Activated T-cell treated with anti-CD3 and anti-CD28 coated beads for 4 hours (primary cell): ENCODE data around the gene AMZ2.
"Not testable (repeated sequence)": the region's sequence is repeated elsewhere in the genome, so short reads cannot be mapped to it uniquely, and the experiment has no call there.

Experiments
- DNase-seq: peaks from one replicate; pipeline ENCODE4 v3.0.0-alpha.2; 2020

AMZ2 gene, protein sequence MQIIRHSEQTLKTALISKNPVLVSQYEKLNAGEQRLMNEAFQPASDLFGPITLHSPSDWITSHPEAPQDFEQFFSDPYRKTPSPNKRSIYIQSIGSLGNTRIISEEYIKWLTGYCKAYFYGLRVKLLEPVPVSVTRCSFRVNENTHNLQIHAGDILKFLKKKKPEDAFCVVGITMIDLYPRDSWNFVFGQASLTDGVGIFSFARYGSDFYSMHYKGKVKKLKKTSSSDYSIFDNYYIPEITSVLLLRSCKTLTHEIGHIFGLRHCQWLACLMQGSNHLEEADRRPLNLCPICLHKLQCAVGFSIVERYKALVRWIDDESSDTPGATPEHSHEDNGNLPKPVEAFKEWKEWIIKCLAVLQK

DNA sequence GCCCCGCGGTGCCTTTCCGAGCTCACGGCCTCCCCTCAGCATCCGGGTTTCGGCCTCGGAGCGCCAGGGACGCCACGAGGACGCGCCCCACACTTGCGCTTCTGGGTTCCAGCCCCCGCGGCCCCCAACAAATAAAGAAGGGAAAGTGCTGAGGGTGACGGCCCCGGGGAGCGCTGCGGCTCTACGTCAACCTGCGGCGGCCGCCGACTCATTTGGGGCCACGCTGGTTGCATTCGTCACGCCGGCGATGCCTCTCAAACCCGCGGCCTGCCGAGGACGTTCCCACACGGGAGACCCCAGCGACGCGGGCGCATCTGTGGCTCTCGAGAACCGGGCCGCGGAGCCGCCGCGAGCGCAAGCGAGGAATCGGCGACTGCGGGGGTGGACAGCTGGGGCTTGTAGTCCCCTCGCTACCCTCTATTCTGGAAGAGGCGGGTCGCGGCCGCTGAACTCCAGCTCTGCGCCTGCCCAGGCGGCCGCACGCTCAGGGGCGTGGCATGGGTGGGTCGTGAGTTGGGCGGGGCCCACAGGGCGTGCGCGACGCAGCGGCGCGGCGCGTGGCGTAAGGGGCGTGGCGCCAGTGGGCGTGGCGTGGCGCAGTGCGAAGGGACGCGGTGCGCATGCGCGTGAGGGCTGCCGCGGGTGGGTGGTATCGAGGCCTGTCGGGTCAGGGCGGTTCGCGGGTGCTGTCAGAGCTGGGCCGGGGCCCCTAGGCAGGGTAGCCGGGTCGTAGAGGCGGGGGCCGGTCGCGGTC is at the start of gene AMZ2:
TSS of gene AMZ2 (plus strand) at position 599 of the 754 bp plus-strand sequence. CDS start 2,145 bp downstream, outside the sequence.
- peak; percentile 97 for DNase-seq

DNA sequence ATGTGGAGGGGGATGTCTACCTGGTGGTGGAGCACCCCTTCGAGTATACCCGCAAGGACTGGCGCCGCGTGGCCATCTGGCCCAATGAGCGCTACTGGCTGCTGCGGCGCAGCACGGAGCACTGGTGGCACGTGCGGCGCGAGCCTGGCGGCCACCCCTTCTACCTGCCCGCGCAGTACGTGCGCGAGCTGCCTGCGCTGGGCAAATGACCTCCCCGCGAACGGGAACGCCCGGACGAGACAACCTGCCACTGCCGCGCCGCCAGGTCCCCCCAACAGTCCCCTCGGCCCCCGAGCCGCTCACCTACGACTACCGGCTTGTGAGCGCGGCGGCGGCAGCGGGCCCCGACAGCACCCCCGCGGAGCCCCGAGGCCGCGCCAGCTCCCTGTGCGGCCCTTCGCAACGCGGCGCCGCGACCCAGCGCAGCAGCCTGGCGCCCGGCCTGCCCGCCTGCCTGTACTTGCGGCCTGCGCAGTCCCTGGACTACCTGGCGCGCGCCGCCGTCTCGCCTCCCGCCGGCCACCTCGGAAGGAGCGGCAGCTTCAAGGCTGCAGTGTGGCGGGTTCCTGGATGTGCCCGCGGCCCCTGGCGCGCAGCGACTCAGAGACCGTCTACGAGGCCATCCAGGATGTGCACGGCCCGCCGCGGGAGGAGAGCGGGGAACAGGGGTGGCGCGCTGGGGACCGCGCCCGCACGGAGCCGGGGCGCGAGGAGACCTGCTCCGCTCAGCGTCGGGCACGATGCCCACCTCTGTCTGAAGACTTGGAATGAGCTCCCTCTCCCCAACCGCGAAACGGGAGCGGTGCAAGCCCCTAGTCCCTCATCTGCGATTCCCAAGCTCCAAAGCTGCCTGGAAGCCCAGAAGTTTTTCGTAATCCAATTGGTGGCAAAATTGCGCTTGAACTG is 48.7 kb upstream of the AMZ2 start:
- DNase-seq, result no peak

DNA sequence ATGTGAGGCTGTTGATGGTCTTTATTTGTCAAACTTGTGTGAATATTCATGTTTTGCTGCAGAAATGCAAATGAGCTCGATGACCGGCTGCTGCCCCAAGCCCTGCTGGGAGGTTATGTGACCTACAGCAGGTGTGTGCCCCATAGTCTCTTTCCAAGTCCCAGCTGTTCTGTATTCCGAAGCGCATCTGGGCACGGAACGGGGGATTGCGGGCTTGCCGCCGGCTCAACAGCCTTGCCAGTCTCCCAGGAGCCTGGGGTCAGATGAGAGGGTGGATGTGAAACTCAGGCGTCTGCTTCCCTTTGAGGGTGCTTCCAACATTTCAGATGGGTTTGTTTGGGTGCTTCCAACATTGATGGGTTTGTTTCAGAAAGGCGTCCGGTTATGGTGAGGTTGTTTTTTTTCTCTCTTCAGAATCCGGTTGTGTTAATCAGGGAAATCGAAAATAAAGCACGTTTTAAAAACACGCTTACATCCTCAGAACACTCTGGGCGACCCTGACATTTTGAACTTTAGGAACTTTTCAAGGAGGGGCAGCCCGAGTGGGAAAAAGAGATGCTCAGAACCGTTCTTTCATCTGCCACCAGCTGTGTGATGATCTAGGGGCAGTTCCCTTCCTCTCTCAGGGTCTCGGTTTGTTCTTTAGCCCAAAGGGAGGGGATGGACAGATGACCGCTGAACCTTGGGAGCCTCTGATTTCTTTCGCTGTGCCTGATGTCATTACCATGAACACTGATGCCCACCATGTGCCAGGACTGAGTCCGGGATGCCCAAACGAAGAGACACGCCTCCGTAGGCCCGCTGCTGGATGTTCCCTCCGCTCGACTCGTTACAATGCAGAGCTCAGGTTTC is 47.8 kb upstream of the AMZ2 start:
- no peak for DNase-seq

DNA sequence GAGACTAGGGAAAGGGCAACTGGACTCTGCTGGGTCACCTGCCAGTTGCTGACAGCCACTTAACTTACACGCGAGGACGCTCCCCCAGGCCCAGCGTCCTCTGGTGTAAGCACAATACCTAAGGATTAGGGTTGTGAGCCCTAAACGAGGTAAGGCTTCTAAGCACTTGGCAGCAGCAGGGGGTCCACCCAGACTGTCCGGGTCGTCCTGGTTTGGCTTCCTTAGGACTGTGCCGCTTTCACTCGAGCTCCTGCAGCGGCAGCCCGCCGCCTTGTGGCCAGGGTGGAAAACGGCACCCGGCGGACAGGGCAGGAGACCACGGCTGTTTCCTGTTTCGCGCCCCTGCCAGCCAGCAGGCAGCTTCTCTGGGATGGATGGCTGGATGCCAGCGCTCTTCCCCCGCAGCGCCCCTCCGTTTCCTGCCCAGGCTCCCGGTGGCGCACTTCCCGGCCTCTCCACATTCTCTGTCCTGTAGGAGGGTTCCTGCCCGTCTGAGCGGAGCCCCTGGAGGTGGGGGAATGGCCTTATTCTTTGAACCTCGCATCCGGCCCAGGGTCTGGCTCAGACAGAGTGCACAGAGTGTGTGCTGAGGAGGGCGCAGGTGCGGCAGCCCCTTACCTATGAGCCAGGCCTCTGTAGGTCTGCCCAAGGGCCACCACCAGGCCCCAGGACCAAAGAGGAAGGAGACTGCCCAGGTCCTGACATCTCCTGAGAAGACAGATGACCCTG is 47.0 kb upstream of the AMZ2 start:
- peak; percentile 66 for DNase-seq

DNA sequence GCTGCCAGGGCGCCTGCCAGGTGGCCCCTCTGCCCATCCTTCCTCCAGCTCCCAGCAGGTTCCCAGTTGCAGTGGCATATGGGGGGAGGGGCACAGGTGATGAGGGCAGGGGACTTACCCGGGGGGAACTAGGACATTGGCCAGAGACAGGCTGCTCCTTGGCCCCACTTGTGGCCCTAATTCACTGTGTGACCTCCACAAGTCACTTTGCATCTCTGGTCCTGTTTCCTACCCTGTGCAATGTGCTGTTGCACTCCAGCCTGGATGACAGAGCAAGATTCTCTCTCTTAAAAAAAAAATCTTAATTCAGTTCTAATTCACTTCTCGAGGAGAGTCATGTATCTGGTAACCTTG is 46.4 kb upstream of the AMZ2 start:
- not testable (repeated sequence) for DNase-seq

DNA sequence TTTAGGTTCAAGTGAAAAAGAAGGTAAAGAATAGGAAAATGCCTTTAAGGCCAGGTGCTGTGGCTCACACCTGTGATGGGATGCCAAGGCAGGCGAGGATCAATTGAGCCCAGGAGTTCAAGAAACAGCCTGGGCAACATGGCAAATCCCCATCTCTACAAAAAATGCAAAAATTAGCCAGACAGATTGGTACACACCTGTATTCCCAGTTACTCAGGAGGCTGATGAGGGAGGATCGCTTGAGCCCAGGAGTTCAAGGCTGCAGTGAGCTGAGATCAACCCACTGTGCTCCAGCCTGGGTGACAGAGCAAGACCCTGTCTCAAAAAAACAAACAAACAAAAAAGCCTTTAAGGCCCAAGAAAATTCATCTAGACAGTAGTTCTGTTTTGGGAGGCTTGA is 45.5 kb upstream of the AMZ2 start:
- not testable (repeated sequence) for DNase-seq

DNA sequence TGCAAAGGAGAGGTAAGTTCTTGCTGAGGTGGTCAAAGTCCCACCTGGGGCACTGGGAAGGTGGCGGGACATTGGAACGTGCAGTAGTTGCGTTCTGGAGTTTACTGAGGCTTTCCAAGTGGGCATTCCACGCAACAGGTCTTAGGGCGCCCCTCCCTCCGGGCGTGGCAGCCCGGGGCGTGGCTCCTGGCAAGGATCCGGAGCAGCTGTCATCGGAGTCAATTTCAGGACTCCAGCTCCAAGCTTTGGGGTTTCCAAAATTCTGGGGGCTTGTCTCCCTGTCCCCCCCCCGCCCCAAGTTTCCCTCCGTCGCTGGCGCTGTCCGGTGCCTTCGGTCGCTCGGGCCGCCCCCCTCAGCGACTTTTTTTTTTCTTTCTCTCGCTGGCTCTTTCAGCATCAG is 43.1 kb upstream of the AMZ2 start:
- DNase-seq, result no peak

DNA sequence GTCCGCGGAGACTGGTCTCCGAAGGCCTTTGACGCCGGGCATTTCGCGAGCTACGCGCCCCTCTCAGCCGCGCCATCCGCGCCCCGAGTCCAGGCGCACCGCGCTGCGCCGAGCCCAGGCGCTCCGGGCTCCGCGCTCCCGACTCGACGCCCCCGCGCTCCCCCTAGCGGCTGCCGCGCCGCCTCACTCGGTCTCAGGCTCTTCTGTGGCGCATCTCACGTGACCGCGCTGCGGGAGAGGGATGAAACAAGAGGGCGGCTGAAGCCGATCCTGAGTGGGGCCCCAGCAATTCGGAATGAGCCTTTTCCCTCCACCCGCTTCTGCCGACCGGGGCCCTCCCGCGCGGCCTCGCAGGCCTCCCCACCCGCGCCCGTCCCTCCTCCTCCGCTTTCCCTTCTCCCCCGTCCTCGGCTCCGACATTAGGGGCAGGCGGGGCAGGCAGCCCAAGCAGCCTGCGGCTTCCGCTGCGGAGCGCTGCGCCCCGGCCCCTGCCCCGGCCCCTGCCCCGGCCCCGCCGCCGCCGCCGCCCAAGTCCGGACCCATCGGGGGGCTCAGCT is 42.5 kb upstream of the AMZ2 start:
- DNase-seq, result peak; percentile 85

DNA sequence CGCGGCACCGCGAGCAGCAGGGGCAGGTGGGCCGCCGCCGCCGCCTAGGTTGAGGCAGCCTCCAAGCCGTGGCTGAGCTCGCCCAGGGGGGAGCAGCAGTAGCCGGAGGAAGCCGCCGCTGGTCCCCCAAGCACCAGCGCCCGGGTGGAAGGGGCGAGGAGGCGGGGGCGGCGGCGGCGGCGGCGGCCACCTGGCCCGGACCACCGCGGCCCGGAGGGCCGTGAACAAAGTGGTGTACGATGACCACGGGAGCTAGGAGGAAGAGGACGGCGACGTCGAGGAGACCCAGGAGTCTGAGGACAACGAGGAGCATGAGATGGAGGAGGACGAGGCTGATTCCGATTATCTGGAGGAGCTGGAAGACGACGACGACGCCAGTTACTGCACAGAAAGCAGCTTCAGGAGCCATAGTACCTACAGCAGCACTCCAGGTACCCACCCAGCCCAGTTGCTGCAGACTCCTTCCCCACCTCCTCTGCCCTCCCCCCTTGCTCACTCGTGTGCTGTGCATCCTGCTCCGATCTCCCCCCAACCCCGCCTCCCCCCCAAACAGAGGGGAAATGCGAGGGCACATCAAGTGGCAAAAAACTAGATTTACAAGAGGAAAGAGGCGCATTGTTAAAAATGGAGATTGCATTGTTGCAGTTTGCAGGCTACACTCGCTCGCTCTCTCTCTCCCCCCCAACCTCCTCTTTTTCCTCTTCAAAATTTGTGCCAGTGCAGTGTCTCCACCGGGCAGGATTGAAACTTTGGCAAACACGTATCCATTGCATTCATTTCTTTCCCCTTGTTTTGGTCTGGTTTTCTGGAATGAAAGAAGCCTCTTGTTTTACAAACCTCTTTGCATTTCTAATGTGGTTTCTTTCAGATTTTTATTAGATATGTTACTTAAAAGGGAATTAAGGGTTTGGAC is 41.8 kb upstream of the AMZ2 start:
- no peak for DNase-seq

DNA sequence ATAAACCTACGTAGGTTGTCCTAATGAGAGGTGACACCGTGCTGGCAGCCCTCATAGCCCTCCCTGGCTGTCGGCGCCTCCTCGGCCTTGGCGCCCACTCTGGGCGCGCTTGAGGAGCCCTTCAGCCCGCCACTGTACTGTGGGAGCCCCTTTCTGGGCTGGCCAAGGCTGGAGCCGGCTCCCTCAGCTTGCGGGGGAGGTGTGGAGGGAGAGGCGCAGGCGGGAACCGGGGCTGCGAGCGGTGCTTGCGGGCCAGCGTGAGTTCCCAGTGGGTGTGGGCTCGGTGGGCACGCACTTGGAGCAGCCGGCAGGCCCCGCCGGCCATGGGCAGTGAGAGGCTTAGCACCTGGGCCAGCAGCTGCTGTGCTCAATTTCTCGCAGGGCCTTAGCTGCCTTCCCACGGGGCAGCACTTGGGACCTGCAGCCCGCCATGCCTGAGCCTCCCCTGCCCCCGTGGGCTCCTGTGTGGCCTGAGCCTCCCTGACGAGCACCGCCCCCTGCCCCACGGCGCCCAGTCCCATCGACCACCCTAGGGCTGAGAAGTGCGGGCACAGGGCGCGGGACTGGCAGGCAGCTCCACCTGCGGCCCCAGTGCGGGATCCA is 40.1 kb upstream of the AMZ2 start:
- DNase-seq, result no peak

DNA sequence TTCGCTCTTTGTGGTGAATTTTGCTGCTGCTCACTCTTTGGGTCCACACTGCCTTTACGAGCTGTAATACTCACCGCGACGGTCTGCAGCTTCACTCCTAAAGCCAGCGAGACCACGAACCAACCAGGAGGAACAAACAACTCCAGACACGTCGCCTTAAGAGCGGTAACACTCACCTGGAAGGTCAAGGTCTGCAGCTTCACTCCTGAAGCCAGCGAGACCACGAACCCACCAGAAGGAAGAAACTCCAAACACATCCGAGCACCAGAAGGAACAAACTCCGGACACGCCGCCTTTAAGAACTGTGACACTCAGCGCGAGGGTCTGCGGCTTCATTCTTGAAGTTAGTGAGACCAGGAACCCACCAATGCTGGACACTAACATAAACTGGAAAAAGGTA is 39.2 kb upstream of the AMZ2 start:
- DNase-seq, result not testable (repeated sequence)

DNA sequence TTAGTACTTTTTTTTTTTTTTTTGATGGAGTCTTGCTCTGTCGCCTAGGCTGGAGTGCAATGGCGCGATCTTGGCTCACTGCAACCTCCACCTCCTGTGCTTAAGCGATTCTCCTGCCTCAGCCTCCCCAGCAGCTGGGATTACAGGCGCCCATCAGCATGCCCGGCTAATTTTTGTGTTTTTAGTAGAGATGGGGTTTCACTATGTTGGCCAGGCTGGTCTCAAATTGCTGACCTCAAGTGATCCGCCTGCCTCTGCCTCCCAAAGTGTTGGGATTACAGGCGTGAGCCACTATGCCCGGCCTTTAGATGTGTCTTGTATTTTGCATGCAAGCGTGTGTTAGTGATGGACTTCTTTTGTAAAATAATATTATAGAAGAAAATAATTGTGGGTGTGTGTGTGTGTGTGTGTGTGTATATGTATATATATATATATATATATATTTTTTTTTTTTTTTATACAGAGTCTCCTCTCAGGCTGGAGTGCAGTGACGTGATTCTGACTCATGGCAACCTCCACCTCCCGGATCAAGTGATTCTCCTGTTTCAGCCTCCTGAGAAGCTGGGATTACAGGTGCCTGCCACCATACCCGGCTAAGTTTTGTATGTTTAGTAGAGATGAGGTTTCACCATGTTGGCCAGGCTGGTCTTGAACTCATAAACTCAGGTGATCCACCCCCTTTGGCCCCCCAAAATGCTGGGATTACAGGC is 38.5 kb upstream of the AMZ2 start:
- not testable (repeated sequence) for DNase-seq

DNA sequence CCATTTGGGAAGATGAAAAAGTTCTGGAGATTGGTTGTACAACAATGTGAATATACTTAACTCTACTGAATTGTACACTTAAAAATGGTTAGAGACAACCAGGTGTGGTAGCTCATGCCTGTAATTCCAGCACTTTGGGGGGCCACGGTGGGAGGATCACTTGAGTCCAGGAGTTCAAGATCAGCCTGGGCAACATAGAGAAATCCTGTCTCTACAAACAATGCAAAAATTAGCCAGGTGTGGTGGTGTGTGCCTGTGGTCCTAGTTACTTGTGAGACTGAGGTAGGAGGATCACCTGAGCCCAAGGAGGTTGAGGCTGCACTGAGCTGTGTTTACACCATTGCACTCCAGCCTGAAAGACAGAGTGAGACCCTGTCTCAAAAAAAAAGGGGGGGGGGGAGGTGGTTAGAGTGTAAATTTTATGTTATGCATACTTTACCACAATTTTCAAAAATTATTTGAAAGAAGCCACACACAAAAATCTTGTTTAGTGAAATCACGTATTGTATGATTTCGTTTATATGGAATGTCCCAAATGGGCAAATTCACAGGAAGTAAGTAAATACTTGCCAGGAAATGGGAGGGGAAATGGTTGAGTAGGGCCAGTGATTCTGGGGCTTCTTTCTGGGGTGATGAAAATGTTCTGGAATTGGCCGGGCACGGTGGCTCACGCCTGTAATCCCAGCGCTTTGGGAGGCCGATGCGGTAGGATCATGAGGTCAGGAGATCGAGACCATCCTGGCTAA is 37.1 kb upstream of the AMZ2 start:
- DNase-seq, result no peak

DNA sequence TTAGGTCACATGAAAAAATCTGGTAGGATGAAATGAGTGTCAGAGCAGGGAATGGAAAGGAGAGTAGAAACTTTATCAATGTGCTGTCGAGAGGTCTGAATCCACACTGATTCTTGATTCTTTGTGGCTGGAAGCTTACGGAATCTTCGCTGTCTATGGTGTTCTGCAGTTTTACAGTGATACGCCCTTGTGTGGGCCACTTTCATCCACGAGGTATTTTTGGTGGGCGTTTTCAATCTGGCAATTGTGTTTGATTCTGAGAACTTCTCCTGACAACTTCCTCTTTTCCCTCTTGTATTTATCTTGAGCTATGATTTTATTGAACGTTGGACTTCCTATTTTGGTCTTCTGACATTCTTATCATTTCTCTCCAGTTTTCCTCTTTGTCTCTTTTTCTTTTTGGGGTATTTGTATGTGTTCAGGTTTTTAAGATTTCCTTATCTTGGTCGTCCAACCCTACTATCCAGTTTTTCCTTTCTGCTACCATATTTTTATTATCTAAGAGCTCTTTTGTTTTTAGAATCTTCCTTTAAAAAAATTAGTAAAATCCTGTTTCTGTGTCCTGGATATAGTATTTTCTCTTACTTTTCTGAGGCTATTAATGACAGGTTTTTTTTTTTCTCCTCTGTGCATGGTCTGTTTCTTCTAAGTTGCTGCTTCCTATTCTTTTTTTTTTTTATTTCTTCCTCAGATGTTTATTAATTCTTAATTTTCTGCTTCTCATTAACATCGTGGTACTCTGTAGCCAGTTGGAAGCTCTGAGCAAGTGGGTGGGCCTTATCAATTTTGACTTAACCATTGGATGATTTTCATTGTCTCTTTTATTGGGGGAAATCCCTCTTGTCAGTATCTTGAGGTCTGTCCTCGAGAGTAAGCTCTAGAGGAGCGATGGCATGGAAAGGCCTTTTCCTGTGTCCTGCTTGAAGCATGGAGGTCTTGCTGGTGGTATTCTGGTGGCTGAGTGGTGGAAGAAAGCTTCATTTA is 34.1 kb upstream of the AMZ2 start:
- not testable (repeated sequence) for DNase-seq

DNA sequence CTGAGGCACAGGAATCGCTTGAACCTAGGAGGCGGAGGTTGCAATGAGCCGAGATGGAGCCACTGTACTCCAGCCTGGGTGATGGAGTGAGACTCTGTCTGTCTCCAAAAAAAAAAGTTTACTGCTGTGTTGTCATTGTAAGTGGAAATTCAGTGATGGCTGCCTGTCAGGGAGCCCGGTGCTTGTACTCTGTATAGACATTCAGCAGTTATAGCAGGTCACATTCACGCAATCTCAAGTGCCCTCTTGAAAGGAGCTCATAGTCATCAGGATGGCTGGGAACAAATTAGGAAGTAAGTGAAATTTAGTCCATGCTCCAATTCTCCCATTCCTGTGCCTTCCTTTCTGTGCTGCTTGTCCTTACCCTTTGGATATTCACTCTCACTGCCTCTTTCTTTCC is 32.4 kb upstream of the AMZ2 start:
- DNase-seq, result not testable (repeated sequence)

DNA sequence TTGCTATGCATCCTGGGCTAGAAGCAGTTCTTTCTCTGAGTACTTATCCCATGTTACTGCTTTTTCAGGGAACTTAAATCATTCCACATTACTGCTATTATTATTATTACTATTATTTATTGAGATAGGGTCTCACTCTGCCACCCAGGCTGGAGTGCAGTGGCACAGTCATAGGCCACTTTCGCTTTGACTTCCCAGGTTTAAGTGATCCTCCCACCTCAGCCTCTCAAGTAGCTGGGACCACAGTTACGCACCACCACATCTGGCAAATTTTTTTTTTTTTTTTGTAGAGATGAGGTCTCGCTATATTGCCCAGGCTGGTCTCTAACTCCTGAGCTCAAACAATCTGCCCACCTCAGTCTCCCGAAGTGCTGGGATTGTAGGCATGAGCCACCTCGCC is 28.4 kb upstream of the AMZ2 start:
- DNase-seq, result not testable (repeated sequence)

DNA sequence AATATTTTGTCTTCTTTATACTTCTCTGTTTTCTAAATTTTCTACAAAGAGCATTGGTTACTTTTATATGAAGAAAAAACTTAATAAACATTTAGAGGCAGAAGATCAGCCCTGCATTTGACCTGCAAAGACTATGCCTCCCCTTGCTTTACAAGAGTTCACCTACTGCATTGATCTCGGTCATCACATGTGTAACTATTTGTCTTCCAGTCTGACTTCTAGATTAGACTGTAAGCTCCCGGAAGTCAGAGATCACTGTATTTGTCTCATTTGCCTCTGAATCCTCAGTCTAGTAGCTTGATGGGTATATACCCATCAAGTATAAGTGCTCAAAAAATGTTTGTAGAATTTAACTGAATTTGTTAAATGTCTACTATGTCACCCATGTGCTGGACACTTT is 27.7 kb upstream of the AMZ2 start:
- DNase-seq, result not testable (repeated sequence)
